GM21528 (cell line): ENCODE results near the gene CITED4.

Source experiments
- ATAC-seq: cut with Tn5 transposase; IDR thresholded peaks from one replicate; pipeline ENCODE4 v1.9.1; 2021; ENCODE audit warnings: mild to moderate bottlenecking, moderate library complexity; ENCODE audit not compliant: unreplicated experiment, low FRiP score

The CITED4 gene

GRCh38 chr1:40887012-40887378 is 24.8 kb upstream of the CITED4 start:
- no peak for ATAC-seq

- no peak for ATAC-seq
Observed at GRCh38 chr1:40886318-40887011, 24.3 kb upstream of the CITED4 start.

GRCh38 chr1:40884055-40884795 is 22.1 kb upstream of the CITED4 start:
- ATAC-seq = no peak

GRCh38 chr1:40880813-40881549 is 18.8 kb upstream of the CITED4 start:
- no peak for ATAC-seq

- no peak for ATAC-seq
Observed at GRCh38 chr1:40879482-40880175, 17.5 kb upstream of the CITED4 start.

- no peak for ATAC-seq
Observed at GRCh38 chr1:40878906-40879305, 16.7 kb upstream of the CITED4 start.

GRCh38 chr1:40877698-40878097 is 15.5 kb upstream of the CITED4 start:
- ATAC-seq = no peak

GRCh38 chr1:40876891-40877290 is 14.7 kb upstream of the CITED4 start:
- no peak for ATAC-seq

- ATAC-seq = no peak
Observed at GRCh38 chr1:40876436-40876761, 14.2 kb upstream of the CITED4 start.

- no peak for ATAC-seq
Observed at GRCh38 chr1:40873863-40874472, 11.8 kb upstream of the CITED4 start.

- no peak for ATAC-seq
Observed at GRCh38 chr1:40872276-40872675, 10.1 kb upstream of the CITED4 start.

GRCh38 chr1:40870135-40870728 is 8.1 kb upstream of the CITED4 start:
- ATAC-seq = no peak

GRCh38 chr1:40868051-40868723 is 6.0 kb upstream of the CITED4 start:
- ATAC-seq = no peak

GRCh38 chr1:40861224-40862003 is 749 bp downstream of the CITED4 start:
- ATAC-seq = no peak

- no peak for ATAC-seq
Observed at GRCh38 chr1:40860706-40861223, 1.4 kb downstream of the CITED4 start.

- no peak for ATAC-seq
Observed at GRCh38 chr1:40858856-40859416, 3.2 kb downstream of the CITED4 start.

- no peak for ATAC-seq
Observed at GRCh38 chr1:40857737-40858136, 4.4 kb downstream of the CITED4 start.

GRCh38 chr1:40856656-40857302 is 5.4 kb downstream of the CITED4 start:
- ATAC-seq = no peak
